ENCODE data around the gene ZNF275. TPM values are rescaled to one million over a fixed set of nuclear protein-coding genes. Genes with fewer than 3 reads are reported as not detected.
A peak's percentile ranks its signal among the peaks of the same experiment; 100 is the strongest.

Gene ZNF275
- total RNA-seq, 1 experiment from 2014 or later = 9.8 TPM

GRCh38 chrX:153320555-153321184 is 13.3 kb upstream of the ZNF275 start:
- Mint-ChIP-seq H3K9me3 (0 out of 2 replicates have a peak, but pooled peaks cover 3% of the 10 kb centered on the region), H3K4me1 (no peaks in the 10 kb centered on the region), H3K36me3 (no peaks in the 10 kb centered on the region), H3K27me3 (ENCODE audit: low read depth) (peaks cover 43% of the 10 kb centered on the region), H3K4me3 (peak overlapping the region; percentile 55), H3K27ac (no peak overlapping the region)
- ChIA-PET CTCF (no interaction called here), POLR2A (no interaction called here)
- no peak for DNase-seq (ENCODE audit: low spot score)
- peak; percentile 67 for ATAC-seq
- no peak for TF ChIP-seq TEAD1 (CRISPR knock-in tag; IDR thresholded peaks at IDR 0.05)
- no peak for TF ChIP-seq IRF2 (CRISPR knock-in tag; IDR thresholded peaks at IDR 0.05; ENCODE audit: borderline replicate concordance, low read depth)
- no peak for TF ChIP-seq SMAD4 (CRISPR knock-in tag; IDR thresholded peaks at IDR 0.05)
- no peak for TF ChIP-seq ZNF281 (CRISPR knock-in tag; IDR thresholded peaks at IDR 0.05)
- TF ChIP-seq ZNF317 (CRISPR knock-in tag; IDR thresholded peaks at IDR 0.05; ENCODE audit: borderline replicate concordance, low read depth) = no peak
- TF ChIP-seq ATF6 (CRISPR knock-in tag; IDR thresholded peaks at IDR 0.05) = no peak
- no peak for TF ChIP-seq ERG (CRISPR knock-in tag; IDR thresholded peaks at IDR 0.05)
- no peak for TF ChIP-seq GTF2I (CRISPR knock-in tag; conservative IDR thresholded peaks at IDR 0.05)
- no peak for TF ChIP-seq PRDM15 (CRISPR knock-in tag; IDR thresholded peaks at IDR 0.05)
- TF ChIP-seq CREB1 (CRISPR knock-in tag; IDR thresholded peaks at IDR 0.05) = no peak
- no peak for TF ChIP-seq KAT7 (CRISPR knock-in tag; IDR thresholded peaks at IDR 0.05; ENCODE audit: borderline replicate concordance)
- no peak for TF ChIP-seq EMX1 (CRISPR knock-in tag; IDR thresholded peaks at IDR 0.05)
- no peak for TF ChIP-seq NFE2L1 (CRISPR knock-in tag; IDR thresholded peaks at IDR 0.05)
- no peak for TF ChIP-seq AR (CRISPR knock-in tag; IDR thresholded peaks at IDR 0.05)

Data from WTC11 (cell line).